ENCODE results near the gene NAIF1. TPM values are rescaled to one million over a fixed set of nuclear protein-coding genes. Genes with fewer than 3 reads are reported as not detected.

Gene NAIF1
- total RNA-seq, 1 experiment from 2014 or later: 10.5 TPM

DNA sequence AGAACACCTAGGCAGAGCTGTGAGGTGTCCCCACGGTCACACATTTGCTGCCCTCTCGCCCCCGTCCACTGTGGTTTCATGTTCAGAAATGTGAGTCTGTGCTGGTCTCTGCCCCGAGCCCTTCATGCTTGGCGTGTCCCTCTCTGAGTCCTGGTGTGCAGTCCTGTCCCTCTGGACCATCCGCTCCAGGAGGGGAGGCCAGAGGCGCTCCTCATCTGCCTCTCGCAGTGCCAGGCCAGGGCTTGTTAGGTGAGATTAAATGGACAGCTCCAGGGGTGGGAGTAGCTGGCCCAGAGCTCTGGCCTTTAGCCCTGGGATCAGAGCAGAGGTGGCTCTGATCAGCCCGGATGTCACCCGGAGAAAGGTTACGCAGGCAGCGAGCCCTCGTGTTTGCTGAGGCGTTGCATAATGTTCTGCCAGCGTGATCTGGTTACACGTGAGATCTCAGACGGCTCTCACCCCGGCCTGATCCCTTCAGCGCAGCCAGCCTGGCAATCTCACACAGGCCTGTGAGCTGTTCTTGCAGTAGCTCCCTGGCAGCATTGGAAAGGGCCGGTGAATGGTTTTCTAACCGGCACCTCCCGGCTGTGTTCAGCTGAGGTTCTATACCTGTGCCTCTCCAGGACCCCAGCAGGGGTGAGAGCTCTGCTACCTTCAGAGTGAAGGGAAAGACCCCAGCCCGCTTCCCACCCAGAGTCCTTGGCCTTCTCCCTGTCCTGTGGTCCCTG lies 35.9 kb upstream of the NAIF1 start:
- DNase-seq (ENCODE audit: low read depth): no peak

DNA sequence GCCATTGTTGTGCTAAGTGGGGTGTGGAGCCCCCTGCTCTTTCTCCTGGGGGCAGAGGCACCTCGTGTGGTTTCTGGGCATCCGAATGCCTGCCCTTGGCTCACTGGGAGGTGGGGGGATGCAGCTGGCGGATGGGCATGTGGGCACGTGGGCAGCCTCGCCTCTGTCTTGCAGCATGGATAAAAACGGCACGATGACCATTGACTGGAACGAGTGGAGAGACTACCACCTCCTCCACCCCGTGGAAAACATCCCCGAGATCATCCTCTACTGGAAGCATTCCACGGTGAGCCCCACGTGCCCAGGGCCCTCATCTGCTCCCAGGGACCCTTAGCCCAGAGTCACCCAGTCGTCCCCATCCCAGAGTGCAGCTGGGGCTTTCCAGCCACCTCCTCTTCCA lies 35.1 kb upstream of the NAIF1 start:
- DNase-seq (ENCODE audit: low read depth): no peak

DNA sequence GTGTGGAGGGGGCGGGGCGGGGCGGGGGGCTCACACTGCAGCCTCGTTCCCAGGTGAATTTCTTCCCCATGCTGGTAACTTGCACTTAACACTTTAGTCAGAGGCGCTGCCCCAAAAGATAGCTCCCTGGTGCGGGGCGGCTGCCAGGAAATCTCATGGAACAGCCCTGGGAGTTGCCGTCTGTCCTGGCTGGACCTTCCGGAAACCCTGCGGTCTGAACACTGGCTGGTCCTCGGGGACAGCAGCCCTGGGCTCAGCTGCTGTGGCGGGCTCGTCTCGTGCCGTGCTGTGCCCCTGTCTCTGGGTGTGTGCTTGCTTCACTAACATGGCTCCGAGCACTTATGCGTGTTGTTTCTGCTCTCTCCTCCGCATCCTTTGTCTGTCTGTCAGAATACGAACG lies 34.6 kb upstream of the NAIF1 start:
- DNase-seq (ENCODE audit: low read depth): no peak

DNA sequence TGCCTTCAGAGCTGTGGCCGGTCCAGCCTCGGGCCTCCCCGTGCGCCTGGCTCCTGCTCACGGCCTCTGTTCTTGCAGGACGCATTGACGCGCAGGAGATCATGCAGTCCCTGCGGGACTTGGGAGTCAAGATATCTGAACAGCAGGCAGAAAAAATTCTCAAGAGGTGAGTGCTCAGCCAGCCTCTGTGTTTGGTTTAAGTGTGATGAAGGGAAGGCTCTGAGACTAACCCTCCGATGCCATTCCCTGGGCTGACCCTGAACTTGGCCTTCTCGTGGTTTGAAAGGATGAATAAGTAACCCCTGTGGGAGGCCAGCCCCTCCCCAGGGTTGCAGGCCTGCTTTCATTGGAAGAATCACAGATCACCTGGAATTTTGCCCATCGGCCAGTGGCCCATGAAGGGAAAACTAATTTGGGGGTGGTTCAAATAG lies 34.1 kb upstream of the NAIF1 start:
- no peak for DNase-seq (ENCODE audit: low read depth)

DNA sequence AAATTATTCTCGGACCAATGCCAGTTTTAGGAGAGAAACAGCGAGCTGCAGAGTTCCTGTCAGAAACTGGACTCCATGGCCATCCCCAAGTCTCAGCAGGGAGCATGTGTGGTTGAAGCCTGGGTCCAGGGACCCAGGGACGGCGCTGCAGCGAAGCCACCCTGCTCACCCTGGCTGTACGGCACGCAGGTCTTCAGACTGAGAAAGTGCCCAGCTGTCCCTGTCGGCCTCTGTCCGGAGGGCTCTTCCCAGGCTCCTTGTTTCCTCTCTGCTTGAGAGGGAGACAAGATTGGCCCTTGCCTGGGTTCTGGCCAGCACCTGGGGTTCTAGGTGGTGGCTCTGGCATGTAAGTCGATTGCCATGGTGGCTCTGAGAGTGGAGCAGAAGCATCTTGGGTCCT lies 33.5 kb upstream of the NAIF1 start:
- no peak for DNase-seq (ENCODE audit: low read depth)

DNA sequence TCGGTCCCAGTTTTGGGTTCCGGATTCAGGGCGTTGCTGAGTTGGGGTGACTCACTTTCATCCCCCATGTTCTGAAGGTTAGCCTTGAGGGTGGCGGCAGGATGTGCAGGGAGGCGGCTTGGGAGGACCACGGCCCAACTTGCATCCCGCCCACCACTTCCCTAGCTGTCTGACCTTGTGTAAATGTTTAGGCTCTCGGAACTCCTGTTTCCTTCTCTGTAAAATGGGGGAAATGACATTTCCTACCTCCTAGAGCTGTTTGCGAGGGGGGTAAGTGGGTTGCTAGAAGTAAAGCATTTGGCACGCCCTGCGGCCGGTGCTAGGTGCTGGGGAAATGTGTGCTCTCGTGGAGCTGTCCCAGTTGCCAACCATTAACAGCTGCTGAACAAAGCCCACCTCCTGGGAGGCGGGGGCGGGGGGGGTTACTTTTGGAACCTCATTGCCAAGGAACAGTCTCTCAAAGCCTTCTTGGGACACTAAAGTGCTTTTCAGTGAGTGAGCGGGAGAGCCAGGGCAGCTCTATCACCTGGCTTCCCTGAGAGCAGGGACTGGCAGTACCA lies 32.9 kb upstream of the NAIF1 start:
- no peak for DNase-seq (ENCODE audit: low read depth)

DNA sequence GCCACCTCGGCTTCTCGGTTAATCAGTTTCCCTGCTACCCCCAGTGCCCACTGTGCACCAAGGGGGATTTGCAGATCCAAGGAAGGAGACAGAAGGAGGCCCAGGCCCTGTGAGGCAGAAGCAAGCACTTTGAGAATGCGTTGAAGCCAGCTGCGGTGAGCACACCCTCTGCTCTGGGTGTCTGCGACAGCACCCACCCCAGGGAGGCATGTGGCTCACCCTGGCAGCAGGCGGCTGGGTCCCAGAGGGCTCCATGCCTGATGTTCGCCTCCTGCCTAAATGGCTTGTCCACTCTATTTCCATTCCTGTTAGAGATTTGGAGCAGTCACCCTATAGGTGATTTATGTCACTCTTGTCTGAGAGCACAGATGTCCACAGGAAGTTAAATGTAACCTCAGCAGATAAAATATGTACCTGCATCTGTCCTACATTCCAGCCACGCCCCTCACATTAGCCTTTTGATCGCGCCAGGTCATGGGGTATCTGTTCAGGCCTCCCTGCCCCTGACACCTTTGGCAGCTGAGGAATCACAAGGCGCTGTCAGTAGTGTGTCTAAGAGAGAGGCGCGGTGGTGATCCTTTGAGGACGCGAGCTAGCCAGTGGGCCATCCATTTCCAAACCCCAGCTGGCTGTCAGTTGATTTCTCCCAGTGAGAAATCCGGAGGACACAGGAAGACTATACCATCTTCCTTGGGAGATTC lies 32.3 kb upstream of the NAIF1 start:
- no peak for DNase-seq (ENCODE audit: low read depth)

DNA sequence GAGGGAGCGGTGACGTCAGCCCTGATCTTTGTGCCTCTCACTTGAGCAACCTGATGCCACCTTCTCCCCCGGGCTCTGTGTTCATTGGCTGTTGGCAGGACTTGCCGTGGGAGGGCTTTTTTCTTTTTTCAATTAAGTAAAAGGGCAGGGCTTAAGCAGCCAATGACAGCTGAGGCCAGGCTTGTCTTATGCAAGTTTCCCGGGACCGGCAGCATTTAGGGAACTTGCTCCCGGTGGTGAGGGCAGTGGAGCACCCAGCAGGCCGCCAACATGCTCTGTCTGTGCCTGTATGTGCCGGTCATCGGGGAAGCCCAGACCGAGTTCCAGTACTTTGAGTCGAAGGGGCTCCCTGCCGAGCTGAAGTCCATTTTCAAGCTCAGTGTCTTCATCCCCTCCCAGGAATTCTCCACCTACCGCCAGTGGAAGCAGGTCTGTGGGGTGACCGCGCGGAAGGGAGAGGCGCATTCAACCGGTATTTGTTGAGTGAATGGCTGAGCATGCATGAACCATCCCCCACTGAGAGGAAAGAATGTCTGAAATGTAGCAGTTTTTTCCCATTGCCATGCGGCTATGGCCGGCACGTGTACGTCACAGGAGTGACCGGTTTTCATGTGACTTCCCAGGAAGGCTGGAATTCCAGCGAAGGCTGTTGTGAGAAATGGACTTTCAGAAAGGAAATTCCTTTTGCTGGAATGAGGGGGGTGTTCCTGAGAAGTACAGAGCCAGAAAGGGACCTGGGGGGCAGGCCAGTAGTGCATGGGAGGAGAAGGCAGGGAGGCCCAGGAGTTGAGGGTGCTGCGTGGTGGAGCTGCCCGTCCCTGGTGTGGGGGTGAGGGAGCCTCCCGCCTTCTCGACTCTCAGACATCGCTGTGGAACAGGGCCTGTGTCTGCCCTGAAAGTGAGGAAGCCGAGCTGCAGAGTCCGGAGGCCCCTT lies 31.4 kb upstream of the NAIF1 start:
- peak; percentile 86 for DNase-seq (ENCODE audit: low read depth)

DNA sequence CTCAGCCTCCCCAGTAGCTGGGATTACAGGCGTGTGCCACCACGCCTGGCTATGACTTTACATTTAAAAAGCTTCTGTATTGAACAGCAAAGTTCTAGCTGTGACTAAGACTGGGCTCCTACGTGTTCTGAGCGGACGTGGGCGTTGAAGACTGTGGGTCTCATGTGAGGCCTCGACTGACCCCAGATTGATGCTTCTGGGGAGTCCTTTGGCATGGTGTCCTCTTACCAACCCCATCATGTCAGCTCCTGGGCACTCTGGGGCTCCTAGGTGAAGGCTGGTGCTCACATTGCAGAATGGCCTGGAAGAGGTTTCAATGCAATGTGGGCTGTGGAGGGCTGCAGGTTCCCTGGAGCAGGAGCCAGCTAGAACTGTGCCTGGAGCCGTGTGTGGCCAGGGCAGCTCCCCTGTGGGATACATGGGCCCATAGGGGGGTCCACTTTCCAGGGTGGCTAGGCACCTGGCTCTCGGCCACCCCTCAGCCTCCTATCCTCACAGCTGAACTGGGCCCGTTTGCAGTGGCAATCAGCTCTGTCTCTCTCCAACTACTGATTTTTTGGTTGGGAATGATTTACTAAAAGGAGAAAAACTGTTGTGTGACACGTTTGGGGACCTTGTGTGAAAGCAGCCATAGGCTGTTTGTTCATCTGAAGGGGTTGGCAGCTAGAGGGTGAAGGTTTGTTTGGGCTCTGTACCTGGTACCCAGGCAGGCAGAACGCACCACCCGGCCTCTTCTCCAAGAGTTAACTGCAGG lies 30.6 kb upstream of the NAIF1 start:
- DNase-seq (ENCODE audit: low read depth): no peak

DNA sequence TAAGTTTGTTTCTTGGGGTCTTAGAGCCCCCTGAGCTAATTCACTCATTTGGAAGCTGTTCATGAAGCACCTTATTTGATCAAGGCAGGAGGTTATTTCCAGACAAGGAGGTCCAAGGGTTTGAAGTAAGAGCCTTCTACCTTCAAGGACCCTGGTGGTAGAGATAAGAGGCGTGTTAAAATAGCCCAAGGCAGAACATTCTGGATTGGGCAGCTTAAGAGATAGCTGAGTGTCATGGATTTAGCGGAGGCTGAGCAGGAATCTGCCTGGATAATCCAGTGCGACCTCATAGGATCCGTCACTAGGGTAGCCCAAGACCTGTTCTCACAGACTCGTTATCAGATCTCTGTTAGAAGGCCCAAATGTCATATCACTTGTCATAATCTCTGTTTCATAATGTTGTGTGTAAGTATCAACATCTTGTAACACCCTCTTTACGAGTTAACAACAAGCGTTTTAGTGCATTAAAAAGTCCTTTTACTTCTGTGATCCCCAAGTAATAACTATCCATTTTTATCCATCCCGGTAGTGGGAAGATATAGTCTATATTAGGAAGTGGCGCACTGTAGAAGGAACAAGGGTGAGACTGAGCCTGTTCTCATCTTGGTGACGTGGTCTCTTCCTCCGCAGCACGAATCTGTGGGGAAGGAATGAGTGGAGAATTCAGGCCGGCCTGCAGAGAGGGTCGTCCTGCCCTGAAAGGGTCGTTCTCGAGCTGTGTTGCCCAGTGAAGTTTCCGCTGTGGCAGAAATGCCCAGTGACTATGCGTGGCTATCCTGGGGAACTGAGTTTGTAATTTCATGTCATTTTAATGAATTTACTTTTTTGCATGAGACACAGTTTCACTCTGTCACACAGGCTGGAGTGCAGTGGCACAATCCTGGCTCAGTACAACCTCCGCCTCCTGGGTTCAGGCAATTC lies 29.8 kb upstream of the NAIF1 start:
- DNase-seq (ENCODE audit: low read depth): no peak

DNA sequence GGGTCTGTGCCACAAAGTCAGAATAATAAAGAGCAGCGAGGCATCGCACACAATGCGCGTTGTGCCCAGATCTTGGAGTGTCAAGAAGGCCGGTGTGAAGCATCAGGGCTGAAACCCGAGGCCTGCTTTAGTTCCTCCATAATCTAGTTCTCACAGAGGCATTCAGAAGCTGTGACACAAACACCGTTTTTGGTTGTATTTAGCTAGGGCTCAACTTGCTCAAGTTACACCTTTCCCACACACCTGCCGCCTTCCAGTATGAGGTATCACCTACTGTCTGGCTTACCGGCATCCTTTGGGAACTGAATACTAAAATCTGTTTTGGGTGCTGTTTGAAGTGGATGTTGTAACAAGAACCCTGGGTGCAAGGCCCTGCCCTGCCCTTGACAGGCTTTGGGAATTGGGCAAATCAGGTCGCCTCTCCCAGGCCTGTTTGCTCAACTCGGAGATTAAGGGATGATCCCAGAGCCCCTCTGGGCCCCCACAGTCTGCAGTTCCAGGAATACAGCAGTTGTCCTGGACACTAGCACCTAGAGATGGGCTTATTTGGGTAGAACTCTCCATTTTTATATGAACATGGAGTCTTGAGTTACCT lies 27.9 kb upstream of the NAIF1 start:
- no peak for DNase-seq (ENCODE audit: low read depth)

DNA sequence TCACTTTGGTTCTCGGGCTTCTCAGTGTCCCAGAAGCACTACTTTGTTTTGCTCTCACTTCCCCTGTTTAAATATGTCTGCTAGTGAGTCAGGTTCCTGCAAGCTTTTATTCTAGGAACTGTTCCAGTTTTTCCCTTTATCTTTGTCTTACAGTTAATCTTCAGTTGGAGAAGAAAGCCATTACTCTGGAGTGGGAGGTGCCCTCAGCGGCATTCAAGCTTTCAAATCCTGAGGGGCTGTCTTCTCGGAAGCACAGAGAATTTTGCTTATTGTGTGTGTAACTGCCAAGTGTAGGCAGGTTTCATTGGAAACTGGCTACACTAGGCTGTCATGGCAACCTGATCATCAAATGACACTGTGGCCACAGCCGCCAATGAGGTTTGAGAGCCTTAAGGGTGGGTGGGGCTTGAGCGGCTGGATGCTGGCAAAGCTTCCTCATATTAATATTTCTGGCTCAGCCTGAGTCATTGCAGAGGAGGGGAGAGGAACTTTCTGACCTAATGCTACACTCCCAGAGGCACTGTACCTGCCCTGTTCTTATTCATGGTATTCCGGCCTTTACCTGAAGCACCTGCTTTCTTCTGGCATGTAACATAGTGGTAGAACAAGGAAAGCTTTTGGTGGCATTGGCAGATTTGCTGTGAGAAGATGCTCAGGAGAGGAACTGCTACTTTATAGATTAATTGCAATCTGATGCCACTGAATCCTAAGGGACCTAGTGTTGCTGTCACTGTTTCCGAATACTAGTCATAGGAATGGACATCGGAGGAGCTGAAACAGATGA lies 27.2 kb upstream of the NAIF1 start:
- peak; percentile 100 for DNase-seq (ENCODE audit: low read depth)

DNA sequence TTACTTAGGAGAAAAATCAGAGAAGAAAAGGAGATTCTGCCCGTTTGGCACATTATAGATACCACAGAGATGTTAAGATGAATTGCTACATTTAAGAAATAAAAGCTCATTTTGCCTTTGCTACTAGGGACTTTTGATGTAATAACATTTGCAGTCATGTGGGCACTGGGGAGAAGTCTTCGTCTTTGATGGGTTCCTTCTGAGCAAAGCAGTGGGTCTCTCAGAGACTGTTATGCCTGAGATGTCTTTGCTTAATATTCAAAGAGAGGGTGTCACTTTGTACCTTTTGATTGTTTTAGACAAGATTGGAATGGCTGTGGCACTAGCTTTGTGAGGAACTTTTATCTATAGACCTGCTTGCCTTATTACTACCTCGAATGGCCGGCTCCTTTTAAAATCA lies 25.9 kb upstream of the NAIF1 start:
- DNase-seq (ENCODE audit: low read depth): no peak

DNA sequence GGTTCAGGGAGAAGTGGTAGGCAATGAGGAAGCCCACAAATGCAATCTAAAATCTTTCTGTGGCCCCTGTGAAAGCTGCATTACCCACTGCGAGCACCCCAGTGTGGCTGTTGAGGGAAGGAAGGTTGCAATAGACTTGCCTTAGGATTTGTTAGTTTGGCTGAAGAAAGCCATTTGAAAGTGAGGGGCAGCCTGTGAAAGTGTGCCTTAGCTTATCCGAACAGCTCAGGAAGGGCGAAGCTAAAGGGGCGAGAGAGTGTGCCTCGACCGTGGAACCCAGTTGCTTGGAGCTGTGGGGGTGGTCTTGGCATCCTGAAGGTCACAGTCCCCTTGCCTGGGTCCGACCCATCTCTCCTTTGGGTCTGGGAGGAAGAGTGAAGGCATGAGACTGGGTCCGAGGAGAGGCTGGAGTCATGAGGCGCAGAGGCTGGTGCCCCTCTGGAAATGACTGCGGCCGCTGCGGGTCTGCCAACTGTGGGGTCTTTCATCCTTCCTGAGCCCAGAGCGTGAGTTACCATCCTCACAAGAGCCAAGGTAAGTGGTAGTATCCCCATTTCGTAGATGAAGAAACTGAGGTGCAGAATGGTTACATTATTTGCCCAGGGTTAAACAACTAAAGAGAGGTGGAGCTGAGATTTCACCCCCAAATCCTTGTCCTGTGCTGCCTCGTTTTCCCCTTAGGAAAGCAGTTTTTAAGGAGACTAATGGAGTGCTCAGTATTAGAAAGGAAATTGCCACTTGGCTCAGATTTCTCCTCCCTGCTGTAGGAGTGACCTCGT lies 25.3 kb upstream of the NAIF1 start:
- DNase-seq (ENCODE audit: low read depth): no peak

DNA sequence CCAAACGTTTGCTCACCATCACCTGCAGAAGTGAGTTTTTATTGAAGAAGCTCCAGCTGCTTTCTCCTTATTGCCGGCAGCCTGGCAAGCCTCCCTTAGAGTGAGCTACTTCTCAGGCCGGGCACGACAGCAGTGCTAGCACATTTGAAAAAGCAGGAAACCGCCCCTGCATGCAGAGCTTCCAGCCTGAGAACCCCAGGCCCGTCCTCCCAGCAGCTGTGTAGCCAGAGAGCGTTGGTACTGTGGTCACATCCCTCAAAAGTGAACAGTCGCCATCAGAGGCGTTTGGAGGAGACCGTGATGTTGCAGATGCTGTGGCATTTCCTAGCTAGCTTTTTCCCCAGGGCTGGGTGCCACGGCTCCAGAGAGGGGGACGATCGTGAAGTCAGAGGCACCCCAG lies 24.5 kb upstream of the NAIF1 start:
- no peak for DNase-seq (ENCODE audit: low read depth)

DNA sequence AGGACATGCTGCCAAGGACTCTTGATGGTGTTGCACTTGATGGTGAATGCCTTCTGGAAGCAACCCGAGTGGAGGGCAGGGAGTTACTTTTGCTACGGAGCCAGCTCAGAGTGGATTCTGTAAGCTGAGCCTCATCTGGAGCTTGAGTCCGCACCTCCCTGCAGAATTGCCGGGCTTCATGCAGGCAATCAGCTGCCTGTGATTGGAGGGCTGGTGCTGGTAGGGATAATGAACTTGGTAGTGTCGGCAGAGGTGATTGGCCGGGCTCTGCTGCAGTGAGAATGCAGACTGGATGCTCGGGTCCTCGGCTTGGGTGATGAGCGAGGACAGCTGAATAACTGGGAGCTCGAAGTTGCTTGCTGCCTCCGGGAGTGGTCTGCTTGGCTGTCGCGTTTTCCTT lies 24.0 kb upstream of the NAIF1 start:
- DNase-seq (ENCODE audit: low read depth): peak; percentile 28

DNA sequence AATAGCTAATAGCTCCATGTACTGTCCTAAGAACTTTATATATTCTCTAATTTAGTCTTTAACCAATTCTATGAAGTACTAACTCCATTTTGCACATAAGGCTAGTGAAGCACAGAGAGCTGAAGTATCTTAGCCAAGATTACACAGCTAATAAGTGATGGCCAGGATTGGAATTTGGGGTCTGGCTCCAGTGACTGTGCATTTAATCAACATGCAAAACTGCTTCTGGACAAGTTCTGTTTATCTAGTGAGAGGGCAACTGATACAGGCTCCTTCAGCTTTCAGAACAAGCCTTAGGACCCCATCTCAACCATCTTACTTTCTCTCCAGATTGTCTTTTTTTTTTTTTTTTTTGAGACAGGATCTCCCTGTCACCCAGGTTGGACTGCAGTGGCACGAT lies 22.2 kb upstream of the NAIF1 start:
- DNase-seq (ENCODE audit: low read depth): no peak

DNA sequence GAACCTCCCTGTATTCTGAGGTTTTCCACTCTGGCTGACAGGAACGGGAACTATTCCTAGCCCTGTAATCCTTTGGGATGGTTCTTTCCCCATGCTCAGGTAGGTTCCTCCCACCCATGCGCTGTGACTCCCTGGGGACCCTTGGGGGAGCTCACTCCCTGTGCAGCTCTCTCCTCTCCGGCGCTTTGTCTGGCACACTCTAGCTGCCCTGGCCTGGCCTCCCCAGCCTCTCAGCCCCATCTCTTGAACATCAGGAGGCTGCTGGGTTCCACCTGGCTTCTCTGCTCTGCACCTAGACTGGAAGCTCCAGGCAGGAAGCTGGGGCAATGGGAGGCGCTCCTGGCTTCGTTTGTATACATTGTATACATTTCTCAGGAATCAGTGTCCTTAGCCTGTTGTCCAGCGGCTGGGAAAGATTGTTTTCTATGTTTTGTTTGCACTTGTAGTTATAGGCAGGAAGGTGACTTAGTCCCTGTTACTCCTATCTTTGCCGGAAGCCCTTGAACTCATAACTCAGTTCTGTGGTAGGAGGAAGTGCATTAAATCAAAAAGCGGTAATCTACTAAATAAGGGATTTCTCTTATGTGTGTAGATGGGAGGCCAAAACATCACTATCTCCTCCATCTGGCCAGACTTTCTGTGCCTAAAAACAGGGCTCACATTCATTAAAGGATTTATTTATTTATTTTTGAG lies 21.3 kb upstream of the NAIF1 start:
- no peak for DNase-seq (ENCODE audit: low read depth)
